Hepatocyte (in vitro differentiated cells): ENCODE results near the gene ENPP1. TPM values are rescaled to one million over a fixed set of nuclear protein-coding genes. Genes with fewer than 3 reads are reported as not detected.
"Not testable (repeated sequence)": the region's sequence is repeated elsewhere in the genome, so short reads cannot be mapped to it uniquely, and the experiment has no call there.

Experiments
- DNase-seq: peaks from one replicate; pipeline ENCODE4 v3.0.0-alpha.2; 2016; ENCODE audit warnings: low spot score
- H2AFZ ChIP-seq: fragments of 200-600 bp; sonication (generic); 2 replicates; pipeline ENCODE4 v1.6.0; 2016; ENCODE audit warnings: antibody characterized with exemption, mild to moderate bottlenecking
- H3K27ac ChIP-seq: fragments of 200-600 bp; sonication (generic); 2 replicates; pipeline ENCODE4 v1.5.1; 2016; ENCODE audit warnings: mild to moderate bottlenecking
- H3K27me3 ChIP-seq: fragments of 200-600 bp; sonication (generic); 2 replicates; pipeline ENCODE4 v1.6.1; 2016
- H3K36me3 ChIP-seq: fragments of 200-600 bp; sonication (generic); replicated peaks from 2 replicates; pipeline ENCODE4 v1.5.1; 2016; ENCODE audit warnings: low read depth; ENCODE audit not compliant: insufficient read depth
- H3K4me1 ChIP-seq: fragments of 200-600 bp; sonication (generic); 2 replicates; pipeline ENCODE4 v1.5.1; 2016; ENCODE audit warnings: mild to moderate bottlenecking, moderate library complexity; ENCODE audit not compliant: insufficient read depth
- H3K4me2 ChIP-seq: fragments of 200-600 bp; sonication (generic); 2 replicates; pipeline ENCODE4 v1.6.0; 2016
- H3K4me3 ChIP-seq: fragments of 200-600 bp; sonication (generic); 2 replicates; pipeline ENCODE4 v1.5.1; 2016; ENCODE audit warnings: mild to moderate bottlenecking
- H3K79me2 ChIP-seq: fragments of 200-600 bp; sonication (generic); 2 replicates; pipeline ENCODE4 v1.6.0; 2017; ENCODE audit warnings: mild to moderate bottlenecking
- H3K9me2 ChIP-seq: fragments of 200-600 bp; sonication (generic); replicated peaks from 2 replicates; pipeline ENCODE4 v1.6.0; 2017; ENCODE audit warnings: mild to moderate bottlenecking; ENCODE audit not compliant: insufficient read depth
- H3K9me3 ChIP-seq: fragments of 200-600 bp; sonication (generic); 2 replicates; pipeline ENCODE4 v1.5.1; 2016; ENCODE audit warnings: low read depth, mild to moderate bottlenecking
- H4K20me1 ChIP-seq: fragments of 200-600 bp; sonication (generic); 2 replicates; pipeline ENCODE4 v1.6.0; 2016; ENCODE audit warnings: mild to moderate bottlenecking; ENCODE audit not compliant: insufficient read depth, poor library complexity, severe bottlenecking
- EZH2 ChIP-seq: fragments of 200-600 bp; sonication (generic); IDR thresholded peaks from 2 replicates; pipeline ENCODE4 v1.6.1; 2016; ENCODE audit warnings: antibody characterized with exemption, mild to moderate bottlenecking, borderline replicate concordance
- EZH2phosphoT487 ChIP-seq: fragments of 200-600 bp; sonication (generic); IDR thresholded peaks from one replicate; pipeline ENCODE4 v1.6.1; 2018; ENCODE audit warnings: antibody characterized with exemption, mild to moderate bottlenecking, low read depth, moderate library complexity; ENCODE audit not compliant: unreplicated experiment, severe bottlenecking
- WGBS: methylation state at CpG from one replicate; pipeline ENCODE4 v1.1.6; 2016; ENCODE audit warnings: low lambda C conversion rate; ENCODE audit errors: missing lambda C conversion rate; 5-methylcytosine and 5-hydroxymethylcytosine counted together
- polyA plus RNA-seq: library from polyadenylated mRNA; unstranded; fragments of >200 nt; fragmentation: Nextera tagmentation; extraction: Ambion mirVana; gene quantifications from 2 replicates; pipeline ENCODE4 v1.2.1, GENCODE V29; 2016
- total RNA-seq: library from RNA; depleted of rRNA; stranded (reverse); fragments of >200 nt; gene quantifications from 2 replicates; pipeline ENCODE4 v1.2.3, GENCODE V29; 2014
- TF ChIP-seq, protein P1 (sequence below): fragments of 200-600 bp; sonication (generic); IDR thresholded peaks from 2 replicates; pipeline ENCODE4 v1.5.1; 2016; ENCODE audit warnings: antibody characterized with exemption, mild to moderate bottlenecking; ENCODE audit not compliant: poor library complexity

The ENPP1 gene
- total and polyA plus RNA-seq, 2 experiments from 2014 or later: 74.7 to 86.9 TPM

DNA sequence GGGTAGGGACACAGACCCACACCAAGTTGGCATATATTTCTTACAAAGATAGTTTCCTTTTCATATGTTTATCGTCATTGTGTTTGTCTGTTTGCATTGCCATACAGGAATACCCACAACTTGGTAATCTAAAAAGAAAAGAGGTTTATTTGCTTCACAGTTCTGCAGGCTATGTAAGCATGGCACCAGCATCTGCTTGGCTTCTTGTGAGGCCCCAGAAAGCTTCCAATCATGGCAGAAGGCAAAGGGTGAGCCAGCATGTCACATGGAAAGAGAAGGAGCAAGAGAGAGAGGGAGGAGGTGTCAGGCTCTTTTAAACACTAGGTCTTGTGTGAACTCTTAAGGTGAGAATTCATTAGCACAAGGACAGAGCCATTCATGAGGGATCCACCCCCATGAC is 90.9 kb downstream of the ENPP1 start:
- 94% methylated on average over 1 of the region's 1 CpG for WGBS
- H3K79me2 ChIP-seq: no peaks in the 10 kb centered on the region
- no peak overlapping the region for H3K4me2 ChIP-seq
- no peak overlapping the region for H2AFZ ChIP-seq
- no peak overlapping the region for H3K27ac ChIP-seq
- H3K9me2 ChIP-seq: no peaks in the 10 kb centered on the region
- TF ChIP-seq EZH2phosphoT487: no peak
- TF ChIP-seq, protein P1, sequence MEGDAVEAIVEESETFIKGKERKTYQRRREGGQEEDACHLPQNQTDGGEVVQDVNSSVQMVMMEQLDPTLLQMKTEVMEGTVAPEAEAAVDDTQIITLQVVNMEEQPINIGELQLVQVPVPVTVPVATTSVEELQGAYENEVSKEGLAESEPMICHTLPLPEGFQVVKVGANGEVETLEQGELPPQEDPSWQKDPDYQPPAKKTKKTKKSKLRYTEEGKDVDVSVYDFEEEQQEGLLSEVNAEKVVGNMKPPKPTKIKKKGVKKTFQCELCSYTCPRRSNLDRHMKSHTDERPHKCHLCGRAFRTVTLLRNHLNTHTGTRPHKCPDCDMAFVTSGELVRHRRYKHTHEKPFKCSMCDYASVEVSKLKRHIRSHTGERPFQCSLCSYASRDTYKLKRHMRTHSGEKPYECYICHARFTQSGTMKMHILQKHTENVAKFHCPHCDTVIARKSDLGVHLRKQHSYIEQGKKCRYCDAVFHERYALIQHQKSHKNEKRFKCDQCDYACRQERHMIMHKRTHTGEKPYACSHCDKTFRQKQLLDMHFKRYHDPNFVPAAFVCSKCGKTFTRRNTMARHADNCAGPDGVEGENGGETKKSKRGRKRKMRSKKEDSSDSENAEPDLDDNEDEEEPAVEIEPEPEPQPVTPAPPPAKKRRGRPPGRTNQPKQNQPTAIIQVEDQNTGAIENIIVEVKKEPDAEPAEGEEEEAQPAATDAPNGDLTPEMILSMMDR: no peak
- no peak for TF ChIP-seq EZH2
- no peak for DNase-seq
- H3K4me1 ChIP-seq: peaks cover 7% of the 10 kb centered on the region
- H3K4me3 ChIP-seq: no peak overlapping the region
- H4K20me1 ChIP-seq: no peaks in the 10 kb centered on the region
- no peaks in the 10 kb centered on the region for H3K36me3 ChIP-seq
- H3K27me3 ChIP-seq: peaks cover 24% of the 10 kb centered on the region
- no peaks in the 10 kb centered on the region for H3K9me3 ChIP-seq

DNA sequence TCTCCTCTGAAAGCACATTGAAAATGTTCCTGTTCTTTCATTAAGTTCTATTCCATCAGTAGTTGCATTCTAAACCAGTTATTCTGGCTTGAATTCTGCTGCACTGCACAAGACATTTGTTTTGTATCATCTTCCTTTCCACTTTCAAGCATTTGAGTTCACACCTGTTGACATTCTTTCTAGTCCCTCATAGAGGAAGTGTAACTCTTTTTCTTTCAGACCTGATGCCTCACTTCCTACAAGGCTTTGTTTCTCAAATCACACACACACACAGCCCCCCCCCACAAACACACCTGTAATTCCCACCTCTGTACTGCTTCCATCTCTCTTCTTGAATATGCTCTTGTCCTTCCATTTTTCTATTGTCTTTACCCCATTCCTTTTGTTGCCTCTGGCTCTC is 92.4 kb downstream of the ENPP1 start:
- Histone ChIP-seq H3K79me2 (no peaks in the 10 kb centered on the region), H3K4me1 (no peaks in the 10 kb centered on the region), H3K4me3 (no peak overlapping the region), H3K27ac (no peak overlapping the region), H4K20me1 (no peaks in the 10 kb centered on the region), H3K9me3 (no peaks in the 10 kb centered on the region), H3K36me3 (no peaks in the 10 kb centered on the region), H3K27me3 (peaks cover 24% of the 10 kb centered on the region), H3K9me2 (no peaks in the 10 kb centered on the region), H3K4me2 (no peak overlapping the region), H2AFZ (no peak overlapping the region)
- no peak for DNase-seq
- TF ChIP-seq, protein P1: no peak
- TF ChIP-seq EZH2phosphoT487 (no peak), EZH2 (no peak)

DNA sequence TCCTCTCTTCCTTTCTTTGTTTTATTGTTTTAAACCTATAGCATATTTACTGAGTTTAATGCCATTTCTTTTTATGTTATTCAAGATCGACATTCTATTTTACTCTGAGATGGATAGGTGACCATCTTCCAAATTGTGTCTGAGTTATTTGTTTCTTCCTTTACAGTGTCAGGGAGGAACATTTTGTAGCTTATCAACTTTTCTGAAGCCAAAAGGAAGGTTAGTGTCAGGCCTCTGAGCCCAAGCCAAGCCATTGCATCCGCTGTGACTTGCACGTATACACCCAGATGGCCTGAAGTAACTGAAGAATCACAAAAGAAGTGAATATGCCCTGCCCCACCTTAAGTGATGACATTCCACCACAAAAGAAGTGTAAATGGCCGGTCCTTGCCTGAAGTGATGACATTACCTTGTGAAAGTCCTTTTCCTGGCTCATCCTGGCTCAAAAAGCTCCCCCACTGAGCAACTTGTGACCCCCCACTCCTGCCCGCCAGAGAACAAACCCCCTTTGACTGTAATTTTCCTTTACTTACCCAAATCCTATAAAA is 93.6 kb downstream of the ENPP1 start:
- H3K4me1 ChIP-seq, H3K9me3 ChIP-seq, H4K20me1 ChIP-seq, H3K27ac ChIP-seq, DNase-seq, H3K4me3 ChIP-seq, H3K9me2 ChIP-seq, H3K79me2 ChIP-seq, H3K4me2 ChIP-seq, H2AFZ ChIP-seq, H3K36me3 ChIP-seq: not testable (repeated sequence)
- peaks cover 24% of the 10 kb centered on the region for H3K27me3 ChIP-seq
- WGBS: 49% methylated on average over 5 of the region's 5 CpGs

DNA sequence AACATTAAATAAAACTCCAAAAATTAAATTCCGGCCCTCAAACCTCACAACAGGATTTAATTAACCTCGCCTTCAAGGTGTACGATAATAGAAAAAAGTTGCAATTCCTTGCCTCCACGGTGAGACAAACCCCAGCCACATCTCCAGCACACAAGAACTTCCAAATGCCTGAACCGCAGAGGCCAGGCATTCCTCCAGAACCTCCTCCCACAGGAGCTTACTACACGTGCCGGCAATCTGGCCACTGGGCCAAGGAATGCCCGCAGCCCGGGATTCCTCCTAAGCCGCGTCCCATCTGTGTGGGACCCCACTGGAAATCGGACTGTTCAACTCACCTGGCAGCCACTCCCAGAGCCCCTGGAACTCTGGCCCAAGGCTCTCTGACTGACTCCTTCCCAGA is 95.9 kb downstream of the ENPP1 start:
- not testable (repeated sequence) for H2AFZ ChIP-seq, H3K27ac ChIP-seq, H3K4me2 ChIP-seq, H3K9me3 ChIP-seq, DNase-seq, H3K36me3 ChIP-seq, H3K4me1 ChIP-seq, H4K20me1 ChIP-seq, H3K79me2 ChIP-seq, H3K9me2 ChIP-seq, H3K4me3 ChIP-seq
- H3K27me3 ChIP-seq: peaks cover 24% of the 10 kb centered on the region
- 33% methylated on average over 12 of the region's 12 CpGs for WGBS

DNA sequence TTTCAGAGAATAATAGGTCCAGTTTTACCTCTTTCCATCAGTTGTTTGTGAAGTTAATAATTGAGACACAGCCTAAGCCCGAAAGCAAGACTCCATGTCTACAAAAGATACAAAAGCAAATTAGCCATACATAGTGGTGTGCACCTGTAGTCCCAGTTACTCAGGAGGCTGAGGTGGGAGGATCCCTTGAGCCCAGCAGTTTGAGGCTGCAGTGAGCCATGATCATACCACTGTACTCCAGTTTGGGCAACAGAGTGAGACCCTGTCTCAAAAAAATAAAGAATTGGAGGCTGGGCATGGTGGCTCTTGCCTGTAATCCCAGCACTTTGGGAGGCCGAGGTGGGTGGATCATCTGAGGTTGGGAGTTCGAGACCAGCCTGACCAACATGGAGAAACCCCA is 101.0 kb downstream of the ENPP1 start:
- H3K4me1 ChIP-seq, H3K9me2 ChIP-seq, DNase-seq, H3K4me3 ChIP-seq, H3K27ac ChIP-seq, H3K79me2 ChIP-seq, H4K20me1 ChIP-seq, H3K4me2 ChIP-seq, H3K27me3 ChIP-seq, H3K9me3 ChIP-seq, H2AFZ ChIP-seq, H3K36me3 ChIP-seq: not testable (repeated sequence)
- WGBS: 81% methylated on average over 3 of the region's 3 CpGs
